Heart right ventricle (tissue), 16 donors: ENCODE measurements around the gene ZNF189. TPM values are rescaled to one million over a fixed set of nuclear protein-coding genes. Genes with fewer than 3 reads are reported as not detected.

ENCODE experiments used
- ATAC-seq, 8 donors: fragments of 200-7000 bp; cut with Tn5 transposase; one replicate each; pipeline ENCODE4 v1.9.1; 2020; ENCODE audit warnings: mild to moderate bottlenecking in 8 of 8, moderate library complexity in 8 of 8, moderate number of reproducible peaks in 1 of 8
- DNase-seq, 2 donors: peaks; one replicate each; pipeline ENCODE4 v3.0.0-alpha.2; 2020
- H3K27ac ChIP-seq, 10 donors: fragments of 200-600 bp; sonication (generic) in 2 of 10; one replicate each; pipeline versions ENCODE4 v1.5.0 to v1.8.0; 2020 to 2022; ENCODE audit warnings: mild to moderate bottlenecking in 3 of 10
- H3K27me3 ChIP-seq, 7 donors: fragments of 200-600 bp; one replicate each; pipeline ENCODE4 v1.8.0; 2021 to 2022; ENCODE audit warnings: mild to moderate bottlenecking in 2 of 7
- H3K36me3 ChIP-seq, 9 donors: fragments of 200-600 bp; sonication (generic) in 1 of 9; one replicate each; pipeline versions ENCODE4 v1.5.0 to v1.8.0; 2020 to 2022; ENCODE audit warnings: mild to moderate bottlenecking in 2 of 9
- H3K4me1 ChIP-seq, 9 donors: fragments of 200-600 bp; sonication (generic) in 1 of 9; one replicate each; pipeline versions ENCODE4 v1.5.0 to v1.8.0; 2020 to 2022; ENCODE audit warnings: mild to moderate bottlenecking in 4 of 9
- H3K4me3 ChIP-seq, 10 donors: fragments of 200-600 bp; sonication (generic) in 2 of 10; one replicate each; pipeline versions ENCODE4 v1.5.0 to v1.8.0; 2020 to 2022; ENCODE audit warnings: mild to moderate bottlenecking in 7 of 10, moderate library complexity in 2 of 10
- H3K9me3 ChIP-seq, 11 donors: fragments of 200-600 bp in 10 of 11; sonication (generic) in 2 of 11; one replicate each; pipeline versions ENCODE4 v1.5.0 to v1.8.0; 2013 to 2022; ENCODE audit warnings: mild to moderate bottlenecking in 2 of 11, control low read depth in 1 of 11, moderate library complexity in 1 of 11
- WGBS, 2 donors: extraction: QIAGEN DNeasy Blood & Tissue Kit; methylation state at CpG; one replicate each; pipeline ENCODE4 v1.1.7; 2013; ENCODE audit warnings: inconsistent platforms in 1 of 2; 5-methylcytosine and 5-hydroxymethylcytosine counted together
- intact Hi-C, 10 donors: fragments of 100-400 bp; cut with DNase I; formaldehyde crosslinking; loops; one replicate each; pipeline versions ENCODE4 v1.11.1 to v1.14.2; 2022
- polyA plus RNA-seq, 2 donors: library from polyadenylated mRNA; stranded (reverse); fragments of 200-250 nt; gene quantifications; one replicate each; pipeline ENCODE4 v1.2.3, GENCODE V29; 2013
- total RNA-seq, 10 donors: library from RNA; stranded (reverse); fragmentation: NEBNext Ultra II Directional in 3 of 10; extraction: Animal tissue kit (Norgen Biotek cat#: 25700) in 3 of 10; gene quantifications; one replicate each; pipeline versions ENCODE4 v1.2.1 to v1.2.4, GENCODE V29; 2021 to 2023
- TF ChIP-seq, protein P1 (sequence below), 9 donors: fragments of 200-600 bp; sonication (generic) in 2 of 9; IDR thresholded peaks; one replicate each; pipeline versions ENCODE4 v1.5.0 to v1.8.0; 2021 to 2022; ENCODE audit warnings: antibody characterized with exemption in 9 of 9, mild to moderate bottlenecking in 5 of 9, moderate library complexity in 1 of 9
- donor health status: Arrhythmogenic right ventricular cardiomyopathy.
- donor health status: ischemic (EF 13 %, LVEDD 7.1; RV severe dilation, severe dysfunction).
- donor health status: healthy with polysubstance abuse.
- donor health status: DM: no; HTN: yes; CAD: no.
- donor health status: DM: no; HTN: no; CAD: no.
- donor health status: ischemic (EF 25% LVEDD 6.9; RV normal size, moderate dysfunction).
- donor health status: ischemic (EF 25% LVEDD 5.7; RV mildly dilated, moderate dysfunction).
- donor health status: healthy.
- donor health status: DM: yes; HTN: yes; CAD: no.
- donor health status: Ischemic cardiomyopathy.
- donor health status: ischemic (EF 35%, LVEDD 5.7; RV mildly dilated, moderate dysfunction).
- donor health status: nonischemic (EF 11% LVEDD 7.7; RV severe dilation, severe dysfunction).
- donor health status: DM: yes; HTN: yes; CAD: no.
- donor health status: PGD.
- donor health status: ischemic (EF 29% LVEDD 5.4; RV normal size, mild dysfunction).
- donor health status: nonischemic (EF 23%, LVEDD 6.1; RV moderate dilation, normal function).

The ZNF189 gene
- total and polyA plus RNA-seq, 12 donors: 10.9 to 28.0 (median 19.3) TPM

DNA sequence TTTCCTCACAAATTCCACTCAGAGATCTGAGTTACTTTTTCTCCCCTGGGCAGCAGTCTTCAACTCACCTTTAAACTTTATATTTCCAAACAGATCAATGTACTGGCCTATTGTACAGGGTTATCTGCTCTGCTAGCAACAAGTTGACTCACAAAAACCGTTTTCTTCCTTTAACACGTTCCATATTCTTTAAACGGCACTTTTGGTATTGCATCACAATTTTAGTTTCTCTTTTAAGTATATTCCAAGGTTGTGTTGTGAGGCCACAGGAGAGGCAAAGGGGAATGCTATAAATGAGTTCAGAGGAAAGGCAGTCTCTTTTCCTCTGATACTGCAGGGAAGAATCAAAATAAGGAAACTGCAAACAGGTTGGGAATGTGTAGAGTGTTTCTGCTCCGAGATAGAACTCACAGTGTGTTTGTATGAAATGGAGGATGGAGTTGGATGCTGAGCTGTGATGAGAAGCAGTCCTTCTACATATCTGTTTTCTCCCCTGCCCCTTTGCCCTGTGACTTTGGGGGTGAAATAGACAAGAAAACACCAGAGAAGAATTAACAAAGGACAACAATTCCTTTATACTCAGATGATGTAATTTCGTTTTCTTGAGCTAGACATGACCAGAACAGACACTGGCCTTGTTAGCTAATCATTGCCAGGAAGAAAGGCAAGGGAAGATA lies 46.8 kb downstream of the ZNF189 start:
- no peak for DNase-seq
- TF ChIP-seq, protein P1, sequence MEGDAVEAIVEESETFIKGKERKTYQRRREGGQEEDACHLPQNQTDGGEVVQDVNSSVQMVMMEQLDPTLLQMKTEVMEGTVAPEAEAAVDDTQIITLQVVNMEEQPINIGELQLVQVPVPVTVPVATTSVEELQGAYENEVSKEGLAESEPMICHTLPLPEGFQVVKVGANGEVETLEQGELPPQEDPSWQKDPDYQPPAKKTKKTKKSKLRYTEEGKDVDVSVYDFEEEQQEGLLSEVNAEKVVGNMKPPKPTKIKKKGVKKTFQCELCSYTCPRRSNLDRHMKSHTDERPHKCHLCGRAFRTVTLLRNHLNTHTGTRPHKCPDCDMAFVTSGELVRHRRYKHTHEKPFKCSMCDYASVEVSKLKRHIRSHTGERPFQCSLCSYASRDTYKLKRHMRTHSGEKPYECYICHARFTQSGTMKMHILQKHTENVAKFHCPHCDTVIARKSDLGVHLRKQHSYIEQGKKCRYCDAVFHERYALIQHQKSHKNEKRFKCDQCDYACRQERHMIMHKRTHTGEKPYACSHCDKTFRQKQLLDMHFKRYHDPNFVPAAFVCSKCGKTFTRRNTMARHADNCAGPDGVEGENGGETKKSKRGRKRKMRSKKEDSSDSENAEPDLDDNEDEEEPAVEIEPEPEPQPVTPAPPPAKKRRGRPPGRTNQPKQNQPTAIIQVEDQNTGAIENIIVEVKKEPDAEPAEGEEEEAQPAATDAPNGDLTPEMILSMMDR (IDR thresholded peaks at IDR 0.05): no peak
- Histone ChIP-seq H3K4me1 (peaks cover 0 to 30% (median 9%) of the 10 kb centered on the region in 9 donors), H3K9me3 (no peaks in the 10 kb centered on the region), H3K4me3 (no peak overlapping the region), H3K27ac (no peak overlapping the region), H3K27me3 (peaks cover 0 to 26% (median 0%) of the 10 kb centered on the region in 7 donors), H3K36me3 (no peaks in the 10 kb centered on the region)
- no peak for ATAC-seq
- intact Hi-C loops: loop anchor here in 1 of 10 donors (5.0 kb wide), 1 partner anchor 43 kb away; no protein-coding TSS in a partner anchor
- 53 to 61% methylated on average over 5 of the region's 5 CpGs for WGBS, 2 donors

DNA sequence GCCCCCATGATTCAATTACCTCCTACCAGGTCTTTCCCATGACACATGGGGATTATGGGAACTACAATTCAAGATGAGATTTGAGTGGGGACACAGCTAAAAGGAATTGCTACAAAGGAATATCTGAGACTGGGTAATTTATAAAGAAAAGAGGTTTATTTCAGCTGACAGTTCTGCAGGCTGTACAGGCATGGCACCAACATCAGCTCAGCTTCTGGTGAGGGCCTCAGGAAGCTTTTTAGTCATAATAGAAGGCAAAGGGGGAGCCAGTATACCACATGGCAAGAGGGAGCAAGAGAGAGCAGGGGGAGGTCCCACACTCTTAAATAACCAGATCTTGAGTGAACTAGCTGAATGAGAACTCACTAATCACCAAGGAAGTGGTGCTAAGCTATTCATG lies 48.1 kb downstream of the ZNF189 start:
- TF ChIP-seq, protein P1 (IDR thresholded peaks at IDR 0.05): no peak
- Histone ChIP-seq H3K27me3 (peaks cover 0 to 33% (median 0%) of the 10 kb centered on the region in 7 donors), H3K27ac (no peak overlapping the region), H3K4me1 (peaks cover 0 to 37% (median 9%) of the 10 kb centered on the region in 9 donors), H3K4me3 (no peak overlapping the region), H3K36me3 (no peaks in the 10 kb centered on the region), H3K9me3 (no peaks in the 10 kb centered on the region)
- DNase-seq (no peak), ATAC-seq (no peak)
- intact Hi-C loops: loop anchor here in 1 of 10 donors (5.0 kb wide), 1 partner anchor 44 kb away; no protein-coding TSS in a partner anchor

DNA sequence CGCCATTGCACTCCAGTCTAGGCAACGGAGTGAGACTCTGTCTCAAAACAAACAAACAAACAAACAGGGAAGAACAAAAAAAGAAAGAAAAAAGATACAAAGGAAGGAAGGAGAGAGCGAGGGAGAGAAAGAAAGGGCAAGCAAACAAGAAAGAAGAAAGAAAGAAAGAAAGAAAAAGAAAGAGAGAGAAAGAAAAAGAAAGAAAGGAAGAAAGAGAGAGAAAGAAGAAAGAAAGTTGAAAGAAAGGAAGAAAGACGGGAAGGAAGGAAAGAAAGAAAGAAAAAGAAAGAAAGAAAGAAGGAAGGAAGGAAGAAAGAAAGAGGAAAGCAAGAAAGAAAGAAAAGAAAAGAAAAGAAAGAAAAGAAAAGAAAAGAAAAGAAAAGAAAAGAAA lies 50.0 kb downstream of the ZNF189 start:
- intact Hi-C loops: loop anchor here in 3 of 10 donors (2.0 to 5.0 kb wide), 2 partner anchors 46 to 50 kb away; partner anchors contain the start of genes MRPL50 (in 2 of the 3) and ZNF189 (in 2 of the 3)
- DNase-seq (no peak), ATAC-seq (no peak)
- TF ChIP-seq, protein P1 (IDR thresholded peaks at IDR 0.05): no peak
- Histone ChIP-seq H3K36me3 (no peaks in the 10 kb centered on the region), H3K9me3 (no peaks in the 10 kb centered on the region), H3K4me1 (peaks cover 0 to 25% (median 7%) of the 10 kb centered on the region in 9 donors), H3K27ac (peak overlapping the region in 2 of 10 donors; percentile 74 to 86), H3K4me3 (peak overlapping the region in 6 of 10 donors; percentile 53 to 66 (median 62)), H3K27me3 (peaks cover 0 to 33% (median 0%) of the 10 kb centered on the region in 7 donors)
- 50 to 73% methylated on average over 4 of the region's 4 CpGs for WGBS, 2 donors

DNA sequence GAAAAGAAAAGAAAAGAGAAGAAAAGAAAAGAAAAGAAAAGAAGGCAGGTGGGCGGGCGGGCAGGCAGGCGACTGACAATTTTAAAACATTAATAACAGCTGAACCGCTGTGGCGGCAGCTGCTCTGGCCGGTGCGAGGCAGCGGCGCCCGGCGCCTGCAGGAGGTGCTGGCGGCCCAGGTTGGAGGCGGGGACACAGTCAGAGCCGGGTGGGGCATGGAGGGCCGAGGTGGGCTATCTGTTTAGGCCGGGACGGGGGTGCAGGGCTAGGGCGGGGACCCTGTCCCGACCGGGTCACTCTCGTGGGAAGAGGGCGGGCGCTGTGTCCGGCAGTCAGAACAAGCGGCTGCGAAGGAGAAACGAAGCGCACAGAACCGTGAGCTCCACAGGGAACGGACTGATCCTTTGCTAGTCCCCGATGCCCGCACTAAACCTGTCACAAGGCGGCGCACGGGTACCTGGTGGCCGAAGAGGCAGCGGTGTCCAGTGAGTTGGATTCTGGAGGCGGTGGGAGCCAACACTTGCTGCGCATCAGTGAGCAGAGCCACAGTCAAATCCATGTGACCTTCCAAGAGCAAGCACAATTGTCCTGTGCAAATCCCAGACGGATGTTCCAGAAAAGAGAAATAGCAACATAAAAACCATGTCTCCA lies 50.5 kb downstream of the ZNF189 start:
- TF ChIP-seq, protein P1 (IDR thresholded peaks at IDR 0.05): peak; percentile 26 to 79 (median 61)
- peaks cover 0 to 33% (median 0%) of the 10 kb centered on the region in 7 donors for H3K27me3 ChIP-seq
- ATAC-seq (peak; percentile 94 to 99 (median 98)), DNase-seq (peak; percentile 61 to 74)
- H3K4me3 ChIP-seq: peak overlapping the region in 9 of 10 donors; percentile 46 to 66 (median 57)
- WGBS, 2 donors: 1% methylated on average over 40 of the region's 40 CpGs
- intact Hi-C loops: loop anchor here in 3 of 10 donors (2.0 to 5.0 kb wide), 2 partner anchors 47 to 50 kb away; partner anchors contain the start of genes MRPL50 (in 2 of the 3) and ZNF189 (in 2 of the 3)
- no peaks in the 10 kb centered on the region for H3K9me3 ChIP-seq
- H3K36me3 ChIP-seq: no peaks in the 10 kb centered on the region
- H3K4me1 ChIP-seq: peaks cover 0 to 20% (median 7%) of the 10 kb centered on the region in 9 donors
- H3K27ac ChIP-seq: peak overlapping the region in 8 of 10 donors; percentile 57 to 86 (median 76)
